GM21529 (cell line): ENCODE data around the gene B4GALT5.
A peak's percentile ranks its signal among the peaks of the same experiment; 100 is the strongest.
"Not testable (repeated sequence)": the region's sequence is repeated elsewhere in the genome, so short reads cannot be mapped to it uniquely, and the experiment has no call there.

Source experiments
- ATAC-seq: cut with Tn5 transposase; IDR thresholded peaks from one replicate; pipeline ENCODE4 v1.9.1; 2021; ENCODE audit not compliant: unreplicated experiment

B4GALT5 gene

DNA sequence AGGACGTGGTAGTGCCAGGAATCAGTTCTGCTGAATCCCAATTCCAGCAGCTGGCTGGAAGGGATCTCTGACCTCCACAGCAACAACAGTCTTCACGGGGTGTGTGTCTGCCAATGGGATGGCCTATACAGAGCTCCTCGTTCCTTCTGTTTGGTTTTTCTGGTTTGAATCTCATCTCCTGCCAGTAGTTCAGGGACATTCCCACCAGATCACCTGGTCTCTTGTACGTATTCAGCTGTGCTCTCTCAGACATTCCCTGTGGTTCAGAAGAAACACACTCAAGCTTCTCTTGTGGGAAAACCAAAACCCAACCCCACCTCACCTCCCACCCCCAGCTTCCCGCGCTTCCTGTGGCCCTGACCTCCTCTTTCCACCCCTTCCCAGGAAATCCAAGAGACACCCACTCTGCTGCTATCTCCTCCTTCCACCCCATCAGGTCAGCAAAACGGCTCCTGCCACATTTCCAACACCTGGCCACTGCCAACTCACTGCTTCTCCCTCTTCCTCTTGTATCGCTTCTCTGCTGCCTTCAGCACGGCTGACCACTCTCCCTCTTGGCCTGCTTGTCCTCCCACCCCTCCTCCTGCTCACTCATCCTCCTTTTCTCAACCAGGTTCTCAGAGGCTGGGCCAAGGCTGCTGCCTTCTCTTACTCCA, 82.5 kb downstream of the B4GALT5 start:
- ATAC-seq, result peak; percentile 39

DNA sequence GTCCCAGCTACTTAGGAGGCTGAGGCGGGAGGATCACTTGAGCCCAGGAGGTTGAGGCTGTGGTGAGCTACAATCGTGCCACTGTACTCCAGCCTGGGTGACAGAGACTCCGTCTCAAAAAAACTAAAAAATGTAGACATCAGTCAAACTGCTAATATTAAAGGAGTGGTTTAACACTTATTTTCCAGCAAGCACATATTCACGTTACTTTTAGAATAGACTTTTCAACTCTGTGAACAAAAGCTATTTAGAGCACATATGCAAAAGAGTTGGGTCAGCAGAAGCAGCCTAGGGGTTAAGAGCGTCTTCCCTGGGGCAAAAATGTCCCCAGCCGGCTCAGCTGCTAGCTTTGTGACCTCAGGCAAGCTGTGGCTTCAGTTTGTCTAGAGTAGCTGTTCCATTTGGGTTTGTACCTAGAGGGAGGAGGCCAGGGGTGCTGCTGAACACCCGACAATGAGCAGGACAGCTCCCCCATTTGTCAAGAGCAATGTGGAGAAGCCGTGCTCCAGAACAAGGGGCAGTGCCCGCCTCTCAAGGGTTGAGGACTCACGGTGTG, 83.2 kb downstream of the B4GALT5 start:
- peak; percentile 82 for ATAC-seq

DNA sequence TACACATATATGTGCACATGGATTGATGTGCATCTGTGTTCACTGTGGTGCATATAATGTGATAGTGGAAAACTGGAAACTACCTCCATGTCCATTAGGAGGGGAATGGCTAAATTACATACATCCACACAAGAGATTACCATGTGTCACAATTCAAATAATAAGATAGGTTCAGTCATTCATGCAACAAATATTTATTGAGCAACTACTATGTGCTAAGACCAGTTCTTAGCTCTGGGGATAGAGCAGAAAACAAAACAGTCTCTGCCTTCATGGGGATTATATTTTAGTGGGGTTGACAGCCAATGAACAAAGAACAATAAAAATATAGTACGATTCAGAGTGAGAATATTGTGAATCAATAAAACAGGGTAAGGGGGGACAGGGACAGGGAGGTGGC, 84.1 kb downstream of the B4GALT5 start:
- no peak for ATAC-seq

DNA sequence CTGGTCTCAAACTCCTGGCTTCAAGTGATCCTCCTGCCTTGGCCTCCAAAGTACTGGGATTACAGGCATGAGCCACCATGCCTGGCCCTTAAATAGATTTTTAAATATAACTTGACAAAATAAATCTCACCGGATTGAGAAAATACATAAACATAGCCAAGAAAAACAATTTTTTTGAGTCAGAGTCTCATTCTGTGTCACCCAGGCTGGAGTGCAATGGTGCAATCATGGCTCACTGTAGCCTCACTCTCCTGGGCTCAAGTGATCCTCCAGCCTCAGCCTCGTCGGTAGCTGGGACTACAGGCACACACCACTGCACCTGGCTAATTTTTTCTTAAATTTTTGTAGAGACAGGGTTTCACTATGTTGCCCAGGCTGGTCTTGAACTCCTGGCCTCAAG, 85.4 kb downstream of the B4GALT5 start:
- not testable (repeated sequence) for ATAC-seq

DNA sequence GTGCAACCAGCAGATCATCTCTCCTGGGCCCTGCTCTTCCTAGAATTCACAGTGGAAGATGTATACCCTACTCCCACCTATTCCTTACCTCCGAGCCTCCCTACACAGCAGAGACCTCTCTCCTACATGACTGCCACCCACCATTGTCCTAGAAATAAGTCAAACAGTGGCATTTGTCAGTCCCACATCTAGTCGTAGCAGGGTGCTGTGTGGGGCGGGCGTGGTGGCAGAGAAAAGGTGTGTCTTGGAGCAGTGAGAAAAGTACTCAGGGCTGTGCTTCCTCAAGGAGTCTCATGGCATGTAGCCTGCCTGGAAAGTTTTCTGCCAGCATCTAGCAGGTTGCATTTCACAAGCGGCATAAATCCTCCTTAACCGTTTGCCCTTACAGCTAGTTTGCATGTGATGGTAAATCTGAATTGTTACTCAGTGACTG, 86.3 kb downstream of the B4GALT5 start:
- no peak for ATAC-seq

DNA sequence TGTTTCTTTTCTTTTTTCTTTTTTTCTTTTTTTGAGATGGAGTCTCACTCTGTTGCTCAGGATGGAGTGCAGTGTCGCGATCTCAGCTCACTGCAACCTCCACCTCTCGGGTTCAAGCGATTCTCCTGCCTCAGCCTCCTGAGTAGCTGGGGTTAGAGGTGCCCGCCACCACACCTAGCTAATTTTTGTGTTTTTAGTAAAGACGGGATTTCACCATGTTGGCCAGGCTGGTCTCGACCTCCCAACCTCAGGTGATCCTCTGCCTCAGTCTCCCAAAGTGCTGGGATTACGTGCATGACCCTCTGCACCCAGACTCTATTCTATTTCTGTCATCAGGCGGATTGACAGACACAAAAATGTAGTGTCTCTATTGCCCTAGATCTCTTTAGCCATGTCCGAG, 88.7 kb downstream of the B4GALT5 start:
- not testable (repeated sequence) for ATAC-seq

DNA sequence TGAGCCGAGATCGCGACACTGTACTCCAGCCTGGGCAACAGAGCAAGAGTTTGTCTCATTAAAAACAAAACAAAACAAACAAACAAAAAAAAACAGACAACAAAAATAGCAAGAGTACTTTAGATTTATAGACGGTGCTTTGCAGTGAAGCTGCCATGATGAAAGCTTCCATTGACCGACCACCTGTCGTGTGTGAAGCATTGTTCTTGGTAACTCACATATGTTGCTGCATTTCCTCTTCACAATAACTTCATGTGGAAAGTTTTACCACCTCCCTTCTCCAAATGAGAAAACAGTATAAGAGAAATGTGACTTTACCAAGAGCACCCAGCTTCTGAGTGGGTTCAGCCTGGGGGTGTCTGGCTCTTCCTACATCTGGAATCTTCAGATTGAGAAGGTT, 89.4 kb downstream of the B4GALT5 start:
- no peak for ATAC-seq

DNA sequence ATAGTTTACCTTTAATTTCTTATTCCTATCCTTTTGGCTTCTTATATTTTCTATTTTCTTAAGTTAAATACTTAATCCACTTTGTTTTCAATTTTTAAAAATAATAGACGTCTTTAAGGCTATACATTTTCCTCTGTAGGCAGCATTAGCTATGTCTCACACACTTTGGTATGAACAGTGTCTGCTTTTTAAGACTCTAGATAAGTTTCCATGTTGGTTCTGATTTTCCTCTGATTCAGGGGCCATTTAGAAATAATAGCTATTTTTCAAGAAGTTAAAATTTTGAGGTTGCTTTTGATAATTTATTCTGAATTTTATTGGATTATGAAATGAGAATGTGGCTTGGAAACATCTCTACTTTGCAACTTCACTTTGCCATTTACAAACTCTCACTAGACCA, 91.4 kb downstream of the B4GALT5 start:
- ATAC-seq, result no peak

DNA sequence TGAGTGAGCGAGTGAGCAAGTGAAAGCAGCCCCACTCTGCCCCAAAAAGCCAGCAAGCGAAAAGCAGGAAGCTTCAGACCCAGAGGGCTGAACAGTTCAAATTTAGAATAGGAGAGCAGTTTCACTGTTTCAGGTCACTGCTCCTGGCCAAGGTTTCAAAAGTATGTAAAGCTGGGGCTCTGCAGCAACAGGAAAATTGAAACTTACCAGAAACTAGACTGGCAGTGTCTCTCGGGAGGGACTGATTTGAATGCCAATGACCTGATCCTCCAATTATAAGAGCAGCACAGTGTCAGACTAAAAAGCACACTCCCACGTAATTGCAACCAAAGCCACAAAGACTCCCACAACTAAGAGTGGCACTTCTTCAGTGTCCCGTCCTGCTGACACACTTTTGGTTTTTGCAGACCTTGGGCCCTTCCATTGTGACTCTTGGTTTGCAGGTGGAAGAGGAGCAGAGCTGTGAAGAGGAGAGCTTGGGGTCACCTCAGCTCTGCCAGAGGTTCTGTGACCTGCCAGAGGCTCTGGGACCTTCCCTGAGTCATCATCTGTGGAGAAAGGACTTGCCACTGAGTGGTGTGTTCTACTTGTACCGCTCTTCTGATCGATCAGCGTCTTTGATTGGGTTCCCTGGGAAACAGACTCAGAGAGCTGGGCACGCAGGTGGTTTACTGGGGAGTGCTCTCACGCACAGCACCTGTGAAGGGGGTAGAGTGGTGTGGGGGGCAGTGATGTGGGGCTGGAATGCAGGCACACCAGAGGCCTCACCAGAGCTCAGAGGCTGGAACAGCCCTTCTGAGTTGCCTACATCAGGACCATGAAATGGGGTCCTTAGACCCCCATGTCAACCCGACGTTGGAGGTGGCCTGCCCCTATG, 93.1 kb downstream of the B4GALT5 start:
- ATAC-seq, result peak; percentile 81

DNA sequence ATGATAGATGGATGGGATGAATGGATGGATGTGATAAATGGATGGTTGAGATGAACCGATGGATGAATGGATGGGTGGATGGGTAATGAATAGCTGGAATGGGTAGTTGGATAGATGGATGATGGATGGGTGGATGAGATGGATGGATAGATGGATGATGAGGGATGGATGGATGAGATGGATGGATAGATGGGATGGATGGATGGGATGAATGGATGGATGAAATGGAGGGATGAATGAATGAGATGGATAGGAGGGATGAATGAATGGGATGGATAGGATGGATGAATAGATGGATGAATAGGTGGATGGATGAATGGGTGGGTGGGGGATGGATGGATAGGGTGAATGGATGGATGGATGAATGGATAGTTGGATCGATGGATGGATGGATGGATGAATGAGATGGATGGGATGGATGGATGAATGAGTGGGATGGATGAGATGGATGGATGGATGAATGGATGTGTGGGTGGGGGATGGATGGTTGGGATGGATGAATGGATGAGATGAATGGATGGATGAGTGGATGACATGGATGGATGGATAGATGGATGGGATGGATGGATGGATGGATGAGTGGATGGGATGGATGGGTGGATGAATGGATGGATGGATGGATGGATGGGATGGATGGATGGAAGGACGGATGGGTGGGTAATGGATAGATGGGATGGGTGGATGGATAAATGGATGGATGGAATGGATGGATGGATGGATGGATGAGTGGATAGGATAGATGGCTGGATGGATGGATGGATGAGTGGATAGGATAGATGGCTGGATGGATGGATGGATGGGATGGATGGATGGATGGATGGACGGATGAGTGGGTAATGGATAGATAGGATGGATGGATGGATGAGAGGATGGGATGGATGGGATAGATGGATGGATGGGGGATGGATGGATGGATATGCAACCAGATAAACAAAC, 94.3 kb downstream of the B4GALT5 start:
- ATAC-seq, result no peak

DNA sequence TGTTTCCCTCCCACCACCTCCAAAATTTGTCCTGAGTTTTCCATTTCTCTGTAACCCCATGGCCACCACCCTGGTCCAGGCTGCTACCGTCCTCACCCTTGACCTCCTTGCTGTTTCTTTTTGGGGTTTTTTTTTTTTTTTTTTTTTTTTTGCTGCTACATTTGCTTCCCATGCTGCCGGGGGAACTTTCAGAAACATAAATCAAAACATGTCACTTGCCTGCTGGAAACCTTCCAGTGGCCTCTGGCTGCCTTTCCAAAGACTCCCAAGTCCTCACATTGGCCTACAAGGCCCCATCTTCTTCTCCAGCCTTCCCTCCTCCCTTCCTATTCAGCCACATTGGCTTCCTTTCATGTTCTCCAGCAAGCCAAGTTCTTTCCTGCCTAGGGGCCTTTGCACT, 95.4 kb downstream of the B4GALT5 start:
- ATAC-seq, result no peak

DNA sequence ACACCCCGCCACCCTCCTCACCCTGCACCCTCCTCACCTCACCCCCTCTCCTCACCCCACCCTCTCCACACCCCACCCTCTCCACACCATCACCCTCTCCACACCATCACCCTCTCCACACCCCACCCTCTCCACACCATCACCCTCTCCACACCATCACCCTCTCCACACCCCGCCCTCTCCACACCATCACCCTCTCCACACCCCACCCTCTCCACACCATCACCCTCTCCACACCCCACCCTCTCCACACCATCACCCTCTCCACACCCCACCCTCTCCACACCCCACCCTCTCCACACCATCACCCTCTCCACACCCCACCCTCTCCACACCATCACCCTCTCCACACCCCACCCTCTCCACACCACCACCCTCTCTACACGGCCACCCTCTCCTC, 96.3 kb downstream of the B4GALT5 start:
- not testable (repeated sequence) for ATAC-seq

DNA sequence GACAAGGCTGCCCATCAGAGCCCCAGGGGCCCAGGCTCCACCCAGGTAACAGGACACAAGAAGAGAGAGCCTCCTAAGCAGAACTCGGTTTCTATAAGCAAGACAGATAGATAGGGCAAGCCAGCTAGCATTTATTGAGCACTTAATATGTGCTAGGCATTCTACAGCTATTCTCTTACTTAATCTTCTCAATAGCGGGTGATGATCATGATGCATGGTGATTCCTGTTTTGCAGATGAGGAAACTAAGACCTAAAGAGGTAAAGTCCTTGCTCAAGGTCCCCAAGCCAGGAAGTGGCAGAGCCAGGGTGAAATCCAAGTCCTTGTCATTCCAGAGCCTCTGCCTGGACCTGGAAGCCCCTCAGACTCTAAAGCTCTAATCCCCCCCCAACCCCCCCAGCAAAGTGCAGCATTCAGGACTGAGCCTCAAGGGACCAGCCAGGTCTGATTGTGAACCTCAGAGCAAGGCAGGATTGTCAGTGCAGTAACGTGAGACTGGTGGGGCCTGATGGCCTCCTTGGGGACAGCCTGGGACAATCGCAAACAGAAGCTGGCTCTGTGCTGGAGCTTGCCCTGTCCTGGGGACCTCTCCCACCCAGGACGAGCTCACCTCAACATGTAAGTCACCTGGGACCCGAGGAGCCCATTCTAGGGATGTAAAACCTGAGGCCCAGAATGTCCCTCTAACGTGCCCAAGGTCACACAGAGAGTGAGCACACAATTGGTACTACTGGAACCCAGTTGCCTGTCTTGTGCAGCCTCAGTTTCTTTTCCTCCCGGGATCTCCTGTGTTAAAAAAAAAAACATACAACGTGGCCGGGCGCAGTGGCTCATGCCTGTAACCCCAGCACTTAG, 97.3 kb downstream of the B4GALT5 start:
- ATAC-seq, result no peak

DNA sequence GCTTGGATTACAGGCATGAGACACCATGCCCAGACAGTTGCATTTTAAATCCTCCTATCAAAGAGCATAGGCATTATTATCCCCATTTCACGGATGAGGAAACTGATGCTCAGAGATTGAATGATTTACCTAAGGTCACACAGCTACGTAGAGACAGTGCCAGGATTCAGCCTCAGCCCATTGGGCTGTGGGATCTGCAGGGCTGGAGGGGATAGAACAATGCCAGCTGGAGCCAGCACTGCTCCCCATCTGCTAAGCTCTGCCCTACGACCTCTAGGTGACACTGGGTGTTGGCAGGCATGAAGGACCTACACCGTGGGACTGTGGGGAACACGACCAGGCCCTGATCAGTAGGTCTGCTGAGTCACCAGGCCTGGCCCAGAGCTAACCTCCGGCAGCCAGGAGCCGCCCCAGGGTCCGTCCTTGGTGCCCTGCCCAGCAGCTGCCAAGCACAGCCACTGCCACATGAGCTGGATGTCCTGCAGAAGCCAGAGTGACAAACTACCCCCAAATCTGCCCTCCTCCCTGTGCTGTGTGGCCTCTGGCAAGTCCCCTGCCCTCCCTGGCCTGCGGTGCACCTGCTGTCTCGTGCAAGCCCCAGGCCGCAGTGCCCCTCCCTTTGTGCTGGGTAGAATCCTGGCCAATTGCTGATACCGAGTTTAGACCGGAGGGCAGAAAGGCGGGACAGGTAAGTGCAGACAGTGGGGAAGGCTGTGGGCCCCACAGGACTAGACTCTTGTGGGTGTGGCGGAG, 98.1 kb downstream of the B4GALT5 start:
- ATAC-seq, result no peak

DNA sequence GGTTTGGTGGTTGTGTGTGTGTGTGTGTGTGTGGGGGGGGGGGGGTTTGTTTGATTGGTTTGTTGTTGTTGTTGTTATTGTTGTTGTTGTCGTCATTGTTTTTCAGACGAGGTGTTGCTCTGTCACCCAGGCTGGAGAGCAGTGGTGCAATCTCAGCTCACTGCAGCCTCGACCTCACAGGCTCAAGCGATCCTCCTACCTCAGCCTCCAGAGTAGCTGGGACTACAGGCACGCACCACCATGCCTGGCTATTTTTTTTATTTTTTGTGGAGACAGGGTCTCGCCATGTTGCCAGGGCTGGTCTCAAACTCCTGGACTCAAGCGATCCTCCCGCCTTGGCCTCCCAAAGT, 98.7 kb downstream of the B4GALT5 start:
- ATAC-seq, result not testable (repeated sequence)

DNA sequence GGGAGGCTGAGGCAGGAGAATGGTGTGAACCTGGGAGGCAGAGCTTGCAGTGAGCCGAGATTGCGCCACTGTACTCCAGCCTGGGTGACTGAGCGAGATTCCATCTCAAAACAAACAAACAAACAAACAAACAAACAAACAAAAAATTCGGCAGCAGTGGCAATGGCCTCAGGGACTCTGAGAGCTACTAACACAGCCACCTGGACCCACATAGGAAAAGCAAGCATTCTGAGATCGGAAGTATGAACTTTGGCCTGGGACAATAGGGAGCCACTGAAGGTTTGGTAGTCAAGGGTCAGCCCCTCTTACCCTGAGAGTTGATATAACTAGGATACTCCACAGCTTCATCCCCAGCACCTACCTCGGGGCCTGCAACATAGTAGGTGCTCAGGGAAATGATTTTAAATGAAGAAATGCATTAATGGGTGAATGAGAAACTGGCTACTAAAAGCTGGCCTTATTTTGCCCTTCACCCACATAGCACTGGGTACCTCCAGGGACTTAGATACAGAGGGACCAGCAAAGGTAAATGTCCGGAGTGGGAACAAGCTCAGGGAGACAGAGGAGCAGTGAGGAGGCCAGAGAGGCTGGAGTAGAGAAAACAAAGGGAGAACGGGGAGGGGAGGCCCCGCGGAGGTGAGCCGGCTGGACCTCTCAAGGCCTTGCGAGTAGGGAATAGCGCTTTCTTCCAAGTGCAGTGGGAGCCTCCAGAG, 99.2 kb downstream of the B4GALT5 start:
- no peak for ATAC-seq

DNA sequence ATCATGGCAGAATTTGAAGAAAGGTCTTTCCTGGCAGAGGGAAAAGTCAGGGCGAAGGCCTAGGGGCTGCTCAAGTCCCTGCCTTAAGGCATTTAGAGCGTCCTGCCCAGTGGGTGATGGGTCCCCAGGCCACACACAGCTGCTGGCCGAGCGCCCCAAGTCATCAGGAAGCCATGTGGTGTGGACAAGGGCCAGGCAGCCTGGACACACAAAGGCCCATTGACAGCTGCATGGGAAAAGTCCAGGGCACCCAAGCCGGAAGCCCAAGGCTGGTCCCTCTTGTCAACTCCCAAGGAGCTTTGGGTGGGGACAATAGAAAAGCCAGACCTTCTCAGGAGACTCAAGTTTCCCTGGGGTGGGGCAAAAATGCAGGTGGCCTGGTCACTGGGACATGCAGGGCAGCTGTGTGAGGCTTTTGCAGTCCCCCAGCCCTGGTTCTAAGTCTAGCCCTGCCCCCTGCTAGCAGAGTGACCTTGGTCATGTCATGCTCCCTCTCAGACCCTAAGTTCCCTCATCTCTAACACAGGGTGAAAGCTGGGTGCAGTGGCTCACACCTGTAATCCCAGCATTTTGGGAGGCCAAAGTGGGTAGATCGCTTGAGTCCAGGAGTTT, 101.4 kb downstream of the B4GALT5 start:
- ATAC-seq, result no peak

DNA sequence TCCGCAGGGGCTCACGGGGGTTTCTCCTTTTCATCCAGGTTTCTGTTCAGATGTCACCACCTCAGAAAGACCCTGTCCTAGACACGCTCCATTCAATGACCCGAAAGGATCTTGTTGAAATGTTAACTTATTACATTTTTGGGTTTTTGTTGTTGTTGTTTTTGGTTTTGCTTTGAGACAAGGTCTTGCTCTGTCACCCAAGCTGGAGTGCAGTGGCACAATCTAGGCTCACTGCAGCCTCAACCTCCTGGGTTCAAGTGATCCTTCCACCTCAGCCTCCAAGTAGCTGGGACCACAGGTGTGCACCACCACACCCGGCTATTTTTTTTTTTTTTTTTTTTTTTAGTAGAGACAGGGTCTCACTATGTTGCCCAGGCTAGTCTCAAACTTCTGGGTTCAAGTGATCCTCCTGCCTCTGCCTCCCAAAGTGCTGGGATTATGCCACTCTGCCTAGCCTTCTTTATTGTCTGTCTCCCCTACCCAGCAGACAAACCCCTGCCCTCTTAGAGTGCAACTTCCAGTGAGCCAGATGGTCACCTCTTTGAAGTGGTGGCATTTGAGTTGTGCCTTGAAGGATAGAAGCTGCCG, 102.0 kb downstream of the B4GALT5 start:
- ATAC-seq, result not testable (repeated sequence)
